SK-N-SH (cell line): ENCODE measurements around the gene CHRM4.
"Not testable (repeated sequence)": the region's sequence is repeated elsewhere in the genome, so short reads cannot be mapped to it uniquely, and the experiment has no call there.

ENCODE experiments used
- CHD2 ChIP-seq: fragments of 150-350 bp; IDR thresholded peaks from 2 replicates; pipeline ENCODE4 v1.6.1; 2018; ENCODE audit warnings: low read length; ENCODE audit not compliant: partially characterized antibody
- EZH2phosphoT487 ChIP-seq: fragments of 200-600 bp; sonication (generic); IDR thresholded peaks from 2 replicates; pipeline ENCODE4 v1.6.1; 2017; ENCODE audit warnings: low read depth, mixed run types, mild to moderate bottlenecking, antibody characterized with exemption, moderate library complexity, borderline replicate concordance
- FOXJ3 ChIP-seq: sonication (generic); formaldehyde crosslinking; IDR thresholded peaks from 2 replicates; pipeline ENCODE4 v1.5.1; 2020; ENCODE audit warnings: mild to moderate bottlenecking, missing genetic modification reagents
- GATA2 ChIP-seq: sonication (generic); formaldehyde crosslinking; IDR thresholded peaks from 2 replicates; pipeline ENCODE4 v1.5.0; 2020; ENCODE audit warnings: mild to moderate bottlenecking, missing genetic modification reagents
- MXI1 ChIP-seq: IDR thresholded peaks from 2 replicates; pipeline ENCODE4 v1.6.1; 2012; ENCODE audit warnings: mild to moderate bottlenecking, low read depth, low read length, improper control_type of control experiment
- PBX3 ChIP-seq: IDR thresholded peaks from 2 replicates; pipeline ENCODE4; 2012
- POLR2AphosphoS5 ChIP-seq: IDR thresholded peaks from 2 replicates; pipeline ENCODE4 v1.6.1; 2012; ENCODE audit warnings: low read depth, low read length
- TAF1 ChIP-seq: IDR thresholded peaks from 2 replicates; pipeline ENCODE4 v1.6.1; 2012; ENCODE audit warnings: low read depth, mild to moderate bottlenecking, low read length, moderate library complexity, borderline replicate concordance
- TCF12 ChIP-seq: IDR thresholded peaks from 2 replicates; pipeline ENCODE4 v1.4.0; 2012
- TF ChIP-seq, protein P1 (sequence below): fragments of 200-600 bp; sonication (generic); IDR thresholded peaks from 2 replicates; pipeline ENCODE4 v1.6.1; 2017; ENCODE audit warnings: antibody characterized with exemption, mild to moderate bottlenecking, moderate library complexity

DNA sequence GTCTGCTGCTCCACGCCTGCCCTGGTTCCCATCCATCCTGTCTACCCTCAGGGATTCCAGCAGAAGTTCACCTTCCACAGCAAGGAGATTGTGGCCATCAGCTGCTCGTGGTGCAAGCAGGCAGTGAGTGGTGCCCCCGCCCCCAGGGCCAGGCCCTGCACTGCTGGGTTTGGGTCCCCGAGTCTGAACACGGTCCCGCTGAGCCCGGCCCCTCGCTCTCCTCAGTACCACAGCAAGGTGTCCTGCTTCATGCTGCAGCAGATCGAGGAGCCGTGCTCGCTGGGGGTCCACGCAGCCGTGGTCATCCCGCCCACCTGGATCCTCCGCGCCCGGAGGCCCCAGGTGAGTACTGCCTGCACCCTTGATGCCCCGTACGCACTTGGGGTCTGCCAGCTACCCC is 20.3 kb downstream of the CHRM4 start:
- not testable (repeated sequence) for TF ChIP-seq CHD2; POLR2AphosphoS5; EZH2phosphoT487; GATA2 (CRISPR knock-in tag); TAF1; PBX3; TCF12; FOXJ3; MXI1
- TF ChIP-seq, protein P1, sequence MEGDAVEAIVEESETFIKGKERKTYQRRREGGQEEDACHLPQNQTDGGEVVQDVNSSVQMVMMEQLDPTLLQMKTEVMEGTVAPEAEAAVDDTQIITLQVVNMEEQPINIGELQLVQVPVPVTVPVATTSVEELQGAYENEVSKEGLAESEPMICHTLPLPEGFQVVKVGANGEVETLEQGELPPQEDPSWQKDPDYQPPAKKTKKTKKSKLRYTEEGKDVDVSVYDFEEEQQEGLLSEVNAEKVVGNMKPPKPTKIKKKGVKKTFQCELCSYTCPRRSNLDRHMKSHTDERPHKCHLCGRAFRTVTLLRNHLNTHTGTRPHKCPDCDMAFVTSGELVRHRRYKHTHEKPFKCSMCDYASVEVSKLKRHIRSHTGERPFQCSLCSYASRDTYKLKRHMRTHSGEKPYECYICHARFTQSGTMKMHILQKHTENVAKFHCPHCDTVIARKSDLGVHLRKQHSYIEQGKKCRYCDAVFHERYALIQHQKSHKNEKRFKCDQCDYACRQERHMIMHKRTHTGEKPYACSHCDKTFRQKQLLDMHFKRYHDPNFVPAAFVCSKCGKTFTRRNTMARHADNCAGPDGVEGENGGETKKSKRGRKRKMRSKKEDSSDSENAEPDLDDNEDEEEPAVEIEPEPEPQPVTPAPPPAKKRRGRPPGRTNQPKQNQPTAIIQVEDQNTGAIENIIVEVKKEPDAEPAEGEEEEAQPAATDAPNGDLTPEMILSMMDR = not testable (repeated sequence)
